HFF-Myc (cell line): Measurements from ENCODE around the gene COL5A1.
"Not testable (repeated sequence)": the region's sequence is repeated elsewhere in the genome, so short reads cannot be mapped to it uniquely, and the experiment has no call there.

Experiments used
- DNase-seq: peaks from one replicate; pipeline ENCODE4 v3.0.0-alpha.2; 2011; ENCODE audit warnings: low read depth; ENCODE audit errors: extremely low read depth
- H3K4me3 ChIP-seq: replicated peaks from 2 replicates; pipeline ENCODE4 v1.5.1; 2011; ENCODE audit warnings: low read depth, mild to moderate bottlenecking, control low read depth, low read length
- CTCF ChIP-seq: IDR thresholded peaks from 2 replicates; pipeline ENCODE4 v1.5.1; 2012; ENCODE audit warnings: mild to moderate bottlenecking, low read depth, low read length, control low read depth; ENCODE audit errors: missing control alignments

COL5A1 gene

GRCh38 chr9:134851020-134851419 is 209.4 kb downstream of the COL5A1 start:
- TF ChIP-seq CTCF: no peak
- DNase-seq: no peak
- no peak overlapping the region for H3K4me3 ChIP-seq

- no peak overlapping the region for H3K4me3 ChIP-seq
- DNase-seq: no peak
- TF ChIP-seq CTCF: no peak
Observed at GRCh38 chr9:134852906-134853654, 211.5 kb downstream of the COL5A1 start.

- no peak for TF ChIP-seq CTCF
- no peak for DNase-seq
- no peak overlapping the region for H3K4me3 ChIP-seq
Observed at GRCh38 chr9:134853893-134854292, 212.3 kb downstream of the COL5A1 start.

GRCh38 chr9:134854541-134854981 is 213.0 kb downstream of the COL5A1 start:
- TF ChIP-seq CTCF: no peak
- H3K4me3 ChIP-seq: no peak overlapping the region
- no peak for DNase-seq

GRCh38 chr9:134855231-134855899 is 213.8 kb downstream of the COL5A1 start:
- no peak for TF ChIP-seq CTCF
- no peak overlapping the region for H3K4me3 ChIP-seq
- DNase-seq: no peak

GRCh38 chr9:134855900-134856377 is 214.3 kb downstream of the COL5A1 start:
- H3K4me3 ChIP-seq: no peak overlapping the region
- no peak for DNase-seq
- TF ChIP-seq CTCF: no peak

GRCh38 chr9:134857451-134857850 is 215.8 kb downstream of the COL5A1 start:
- not testable (repeated sequence) for DNase-seq, H3K4me3 ChIP-seq
